Gastrocnemius medialis (tissue), 4 donors: ENCODE results near the gene ADH5. TPM values are rescaled to one million over a fixed set of nuclear protein-coding genes. Genes with fewer than 3 reads are reported as not detected.
A peak's percentile ranks its signal among the peaks of the same experiment; 100 is the strongest.

Source experiments
- ATAC-seq, 2 donors: fragments of 150-250 bp; one replicate each; pipeline ENCODE4 v1.9.1; 2016
- DNase-seq, 2 donors: peaks; one replicate each; pipeline ENCODE4 v3.0.0-alpha.2; 2019
- H3K27ac ChIP-seq, 4 donors: fragments of 200-600 bp; sonication (generic); 1 replicate in 1 of 4; 2 replicates in 3 of 4; pipeline ENCODE4 v1.5.1; 2016 to 2018; ENCODE audit warnings: mild to moderate bottlenecking in 2 of 4, moderate library complexity in 1 of 4
- H3K27me3 ChIP-seq, 3 donors: fragments of 200-600 bp; sonication (generic) in 2 of 3; 1 replicate in 1 of 3; 2 replicates in 2 of 3; pipeline versions ENCODE4 v1.5.1 to v1.6.0; 2016 to 2019; ENCODE audit warnings: mild to moderate bottlenecking in 1 of 3, moderate library complexity in 1 of 3
- H3K36me3 ChIP-seq, 2 donors: fragments of 200-600 bp; sonication (generic) in 1 of 2; one replicate each; pipeline ENCODE4 v1.5.1; 2017 to 2018
- H3K4me1 ChIP-seq, 2 donors: fragments of 200-600 bp; sonication (generic) in 1 of 2; one replicate each; pipeline ENCODE4 v1.5.1; 2016 to 2017; ENCODE audit warnings: mild to moderate bottlenecking in 2 of 2
- H3K4me3 ChIP-seq, 4 donors: fragments of 200-600 bp; sonication (generic) in 3 of 4; 1 replicate in 1 of 4; 2 replicates in 3 of 4; pipeline ENCODE4 v1.5.1; 2016 to 2019; ENCODE audit warnings: mild to moderate bottlenecking in 2 of 4
- H3K9me3 ChIP-seq, 3 donors: fragments of 200-600 bp; sonication (generic) in 2 of 3; 1 replicate in 1 of 3; 2 replicates in 2 of 3; pipeline ENCODE4 v1.5.1; 2016 to 2019
- POLR2A ChIP-seq, 2 donors: fragments of 450-650 bp; IDR thresholded peaks; one replicate each; pipeline ENCODE4 v1.6.1; 2017; ENCODE audit warnings: antibody characterized with exemption in 2 of 2, mild to moderate bottlenecking in 2 of 2, moderate library complexity in 2 of 2
- in situ Hi-C, 4 donors: fragments of 200-750 bp; cut with MboI; loops; one replicate each; pipeline versions ENCODE4 v1.15.0 to v1.8.0; 2017; ENCODE audit warnings: low sequenced_read_pairs in 4 of 4
- intact Hi-C: fragments of 100-400 bp; cut with DNase I; formaldehyde crosslinking; loops from one replicate; pipeline ENCODE4 v1.15.1; 2023; ENCODE audit warnings: low total_unique reads
- total RNA-seq, 4 donors: library from RNA; depleted of rRNA; stranded (reverse); fragments of >200 nt; gene quantifications; one replicate each; pipeline versions ENCODE4 v1.1.0 to v1.2.3, GENCODE V29; 2016
- TF ChIP-seq, protein P1 (sequence below), 5 experiments: fragments of 450-650 bp in 3 of 5; fragments of 200-600 bp in 2 of 5; sonication (generic) in 2 of 5; IDR thresholded peaks in 4 of 5; conservative IDR thresholded peaks in 1 of 5; 1 replicate in 4 of 5; 2 replicates in 1 of 5; pipeline ENCODE4 v1.5.1; 2016 to 2019; ENCODE audit warnings: antibody characterized with exemption in 5 of 5, mild to moderate bottlenecking in 3 of 5, moderate library complexity in 3 of 5

The ADH5 gene
- total RNA-seq, 4 donors from 2014 or later: 55.2 to 101 (median 72.6) TPM

DNA sequence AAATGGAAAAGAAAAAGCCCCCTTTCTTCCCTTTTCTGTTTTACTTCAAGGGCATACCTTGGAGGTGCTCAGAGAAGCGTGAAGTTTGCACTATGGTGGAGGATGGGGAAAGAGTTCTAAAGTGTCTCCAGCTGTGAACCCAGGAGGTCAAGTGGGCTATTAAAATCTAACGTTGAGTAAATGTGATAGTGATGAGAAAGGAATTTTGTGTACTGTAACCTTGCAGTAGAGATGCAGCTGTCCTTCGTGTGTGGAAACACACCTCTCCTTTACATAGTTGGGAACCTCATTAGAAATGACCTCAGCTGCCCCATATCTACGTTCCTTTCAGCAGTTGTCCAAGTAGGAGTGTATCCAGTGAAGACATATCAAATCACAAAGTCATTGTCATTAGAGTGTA, 26.5 kb downstream of the ADH5 start:
- peak; percentile 19 to 56 for DNase-seq
- no peak for TF ChIP-seq POLR2A (IDR thresholded peaks at IDR 0.05)
- TF ChIP-seq, protein P1, sequence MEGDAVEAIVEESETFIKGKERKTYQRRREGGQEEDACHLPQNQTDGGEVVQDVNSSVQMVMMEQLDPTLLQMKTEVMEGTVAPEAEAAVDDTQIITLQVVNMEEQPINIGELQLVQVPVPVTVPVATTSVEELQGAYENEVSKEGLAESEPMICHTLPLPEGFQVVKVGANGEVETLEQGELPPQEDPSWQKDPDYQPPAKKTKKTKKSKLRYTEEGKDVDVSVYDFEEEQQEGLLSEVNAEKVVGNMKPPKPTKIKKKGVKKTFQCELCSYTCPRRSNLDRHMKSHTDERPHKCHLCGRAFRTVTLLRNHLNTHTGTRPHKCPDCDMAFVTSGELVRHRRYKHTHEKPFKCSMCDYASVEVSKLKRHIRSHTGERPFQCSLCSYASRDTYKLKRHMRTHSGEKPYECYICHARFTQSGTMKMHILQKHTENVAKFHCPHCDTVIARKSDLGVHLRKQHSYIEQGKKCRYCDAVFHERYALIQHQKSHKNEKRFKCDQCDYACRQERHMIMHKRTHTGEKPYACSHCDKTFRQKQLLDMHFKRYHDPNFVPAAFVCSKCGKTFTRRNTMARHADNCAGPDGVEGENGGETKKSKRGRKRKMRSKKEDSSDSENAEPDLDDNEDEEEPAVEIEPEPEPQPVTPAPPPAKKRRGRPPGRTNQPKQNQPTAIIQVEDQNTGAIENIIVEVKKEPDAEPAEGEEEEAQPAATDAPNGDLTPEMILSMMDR (IDR thresholded peaks at IDR 0.05 in 4 of 5, conservative IDR thresholded peaks at IDR 0.05 in 1 of 5): no peak
- H3K9me3 ChIP-seq: no peaks in the 10 kb centered on the region
- peak overlapping the region; percentile 45 to 81 (median 64) for H3K27ac ChIP-seq
- peaks cover 7 to 29% of the 10 kb centered on the region in 2 donors for H3K4me1 ChIP-seq
- peak; percentile 89 to 93 for ATAC-seq
- H3K27me3 ChIP-seq: no peaks in the 10 kb centered on the region
- intact Hi-C loops (loop anchor here (5.0 kb wide), 1 partner anchor 135 kb away; the partner anchor contains the start of gene EIF4E), in situ Hi-C loops (loop anchor here in 2 of 4 donors (25.0 kb wide), 1 partner anchor 125 kb away; the partner anchor contains the start of gene EIF4E (in 2 of the 2))
- H3K4me3 ChIP-seq: no peak overlapping the region
- peaks cover 0 to 7% of the 10 kb centered on the region in 2 donors for H3K36me3 ChIP-seq

DNA sequence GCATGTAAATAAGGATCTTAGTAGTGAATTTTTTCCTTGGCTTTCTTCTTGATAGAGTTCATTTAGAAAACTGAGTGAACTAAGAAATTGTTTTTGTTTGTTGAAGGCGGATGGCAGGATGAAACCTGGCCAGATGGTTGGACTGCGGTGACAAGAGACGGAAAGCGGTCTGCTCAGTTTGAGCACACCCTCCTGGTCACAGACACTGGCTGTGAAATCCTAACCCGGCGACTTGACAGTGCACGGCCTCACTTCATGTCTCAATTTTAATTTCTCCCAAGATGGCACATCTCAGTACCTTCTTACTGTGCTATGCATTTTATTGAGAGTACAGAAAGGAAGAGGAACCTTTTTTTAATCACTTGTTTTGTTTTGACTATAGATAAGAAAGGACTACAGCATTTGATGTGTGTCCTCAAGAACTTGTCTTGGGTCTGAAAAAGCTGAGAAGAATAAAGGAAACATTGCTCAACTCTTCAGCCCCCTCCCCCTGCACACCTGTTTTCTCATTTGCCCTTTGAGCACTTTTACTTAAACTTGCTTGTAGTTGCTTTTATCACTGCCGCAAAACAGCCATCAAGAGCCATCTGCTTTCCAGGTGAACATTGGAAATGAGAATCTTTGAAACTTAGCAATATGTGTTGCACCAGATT, 27.4 kb downstream of the ADH5 start:
- Histone ChIP-seq H3K27me3 (no peaks in the 10 kb centered on the region), H3K4me3 (no peak overlapping the region), H3K4me1 (peaks cover 7 to 29% of the 10 kb centered on the region in 2 donors), H3K36me3 (peaks cover 0 to 7% of the 10 kb centered on the region in 2 donors), H3K9me3 (no peaks in the 10 kb centered on the region), H3K27ac (peak overlapping the region; percentile 45 to 81 (median 67))
- TF ChIP-seq, protein P1 (IDR thresholded peaks at IDR 0.05 in 4 of 5, conservative IDR thresholded peaks at IDR 0.05 in 1 of 5): no peak
- in situ Hi-C loops: loop anchor here in 2 of 4 donors (25.0 kb wide), 1 partner anchor 124 kb away; the partner anchor contains the start of gene EIF4E (in 2 of the 2)
- DNase-seq (no peak), ATAC-seq (peak in 1 of 2 donors; percentile 21)
- intact Hi-C loops: loop anchor here (5.0 kb wide), 1 partner anchor 134 kb away; the partner anchor contains the start of gene EIF4E

DNA sequence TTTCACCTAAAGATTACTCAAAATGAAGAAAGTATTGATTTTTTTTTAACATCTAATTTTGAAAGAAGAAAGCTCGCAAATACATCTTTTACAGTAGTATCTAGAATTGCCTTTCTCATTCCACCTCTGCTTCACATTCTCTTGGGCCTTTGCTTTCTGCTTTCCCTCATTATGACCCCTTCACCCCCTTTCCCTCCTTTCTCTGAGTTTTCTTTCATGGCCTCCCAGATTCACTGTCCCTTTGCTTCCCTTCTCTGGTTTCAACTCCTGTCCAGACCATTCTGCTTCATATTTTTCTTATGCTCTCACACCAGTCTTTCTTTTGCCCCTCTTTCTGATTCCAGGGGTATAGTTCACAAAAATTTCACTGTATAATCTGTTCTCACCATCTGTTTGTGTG, 29.0 kb downstream of the ADH5 start:
- intact Hi-C loops (loop anchor here (5.0 kb wide), 1 partner anchor 592 kb away; no protein-coding TSS in a partner anchor), in situ Hi-C loops (loop anchor here (5.0 to 25.0 kb wide), 5 partner anchors 55 to 595 kb away; partner anchors contain the start of genes EIF4E (in 2 of the 4) and METAP1 (in 2 of the 4))
- H3K4me3 ChIP-seq: no peak overlapping the region
- DNase-seq (no peak), ATAC-seq (no peak)
- peak overlapping the region in 2 of 4 donors; percentile 79 to 81 for H3K27ac ChIP-seq
- H3K27me3 ChIP-seq: no peaks in the 10 kb centered on the region
- H3K4me1 ChIP-seq: peaks cover 7 to 29% of the 10 kb centered on the region in 2 donors
- no peaks in the 10 kb centered on the region for H3K9me3 ChIP-seq
- no peak for TF ChIP-seq POLR2A (IDR thresholded peaks at IDR 0.05)
- TF ChIP-seq, protein P1 (IDR thresholded peaks at IDR 0.05 in 4 of 5, conservative IDR thresholded peaks at IDR 0.05 in 1 of 5): no peak
- H3K36me3 ChIP-seq: peaks cover 0 to 7% of the 10 kb centered on the region in 2 donors

- Histone ChIP-seq H3K36me3 (peaks cover 0 to 7% of the 10 kb centered on the region in 2 donors), H3K4me3 (no peak overlapping the region), H3K27me3 (no peaks in the 10 kb centered on the region), H3K4me1 (peaks cover 7 to 29% of the 10 kb centered on the region in 2 donors), H3K27ac (peak overlapping the region in 2 of 4 donors; percentile 15 to 16), H3K9me3 (no peaks in the 10 kb centered on the region)
- intact Hi-C loops (loop anchor here (5.0 kb wide), 1 partner anchor 591 kb away; no protein-coding TSS in a partner anchor), in situ Hi-C loops (loop anchor here (5.0 to 25.0 kb wide), 5 partner anchors 53 to 593 kb away; partner anchors contain the start of genes EIF4E (in 2 of the 4) and METAP1 (in 2 of the 4))
- DNase-seq (no peak), ATAC-seq (no peak)
- TF ChIP-seq, protein P1 (IDR thresholded peaks at IDR 0.05 in 4 of 5, conservative IDR thresholded peaks at IDR 0.05 in 1 of 5): no peak
- no peak for TF ChIP-seq POLR2A (IDR thresholded peaks at IDR 0.05)
Measured at GRCh38 chr4:99058228-99058627, 30.4 kb downstream of the ADH5 start.
